HG03575 (cell line): ENCODE data around the gene DNAH17.
"Not testable (repeated sequence)": the region's sequence is repeated elsewhere in the genome, so short reads cannot be mapped to it uniquely, and the experiment has no call there.

ENCODE experiments used
- ATAC-seq: cut with Tn5 transposase; IDR thresholded peaks from one replicate; pipeline ENCODE4 v1.9.1; 2021; ENCODE audit not compliant: unreplicated experiment, insufficient number of reproducible peaks, low FRiP score; ENCODE audit errors: extremely low read depth

The DNAH17 gene

DNA sequence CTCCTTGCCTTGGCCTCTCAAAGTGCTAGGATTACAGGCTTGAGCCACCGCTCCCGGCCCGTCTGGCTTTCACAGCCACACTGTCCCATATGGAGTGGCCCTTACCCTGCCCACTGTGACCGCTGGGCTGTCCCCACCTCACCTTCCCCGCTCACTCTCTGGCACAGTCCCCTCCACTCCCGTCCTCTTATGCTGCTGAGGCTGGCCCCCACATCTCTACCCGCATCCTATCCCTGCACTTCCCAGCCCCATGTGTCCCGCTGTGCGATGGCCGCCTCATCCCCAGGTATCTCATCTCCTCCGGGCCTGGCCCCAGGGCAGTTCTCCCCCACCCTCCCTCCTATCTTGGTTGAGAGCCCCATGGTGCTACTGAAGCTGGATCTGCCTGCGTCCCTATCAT is 105.6 kb downstream of the DNAH17 start:
- ATAC-seq, result no peak

DNA sequence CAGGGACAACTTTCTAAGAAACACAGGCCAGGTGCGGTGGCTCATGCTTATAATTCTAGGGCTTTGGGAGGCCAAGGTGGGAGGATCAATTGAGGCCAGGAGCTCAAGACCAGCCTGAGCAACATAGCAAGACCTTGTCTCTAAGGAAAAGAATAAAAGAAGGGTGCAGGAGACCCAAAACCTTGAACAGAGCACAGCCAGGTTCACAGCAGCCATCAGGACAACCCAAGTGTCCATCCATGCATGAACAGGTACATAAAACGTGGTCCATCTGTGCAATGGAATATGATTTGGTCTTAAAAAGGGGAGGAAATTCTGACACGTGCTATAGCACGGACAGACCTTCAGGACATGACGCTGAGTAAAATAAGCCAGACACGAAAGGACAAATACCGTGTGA is 107.8 kb downstream of the DNAH17 start:
- no peak for ATAC-seq

DNA sequence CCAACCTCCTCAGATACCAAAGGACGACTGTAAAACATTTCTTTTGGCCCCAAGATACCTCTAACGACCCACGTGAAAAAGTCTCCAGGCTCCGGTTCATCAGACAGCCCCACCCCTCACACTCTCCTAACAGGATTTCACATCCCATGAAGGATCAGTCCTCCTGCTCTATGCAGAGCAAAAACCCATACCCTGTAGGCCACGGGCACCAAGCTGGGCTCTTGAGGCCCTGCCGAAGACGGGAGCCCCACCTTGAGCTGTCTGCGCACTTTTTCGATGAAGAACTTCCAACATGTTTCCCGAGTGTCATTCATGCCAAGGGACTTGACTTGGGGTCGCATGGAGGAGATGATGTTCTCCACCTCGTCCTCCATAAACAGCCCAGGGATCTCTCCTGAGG is 108.8 kb downstream of the DNAH17 start:
- no peak for ATAC-seq

GRCh38 chr17:78466786-78467715 is 110.1 kb downstream of the DNAH17 start:
- ATAC-seq, result no peak

DNA sequence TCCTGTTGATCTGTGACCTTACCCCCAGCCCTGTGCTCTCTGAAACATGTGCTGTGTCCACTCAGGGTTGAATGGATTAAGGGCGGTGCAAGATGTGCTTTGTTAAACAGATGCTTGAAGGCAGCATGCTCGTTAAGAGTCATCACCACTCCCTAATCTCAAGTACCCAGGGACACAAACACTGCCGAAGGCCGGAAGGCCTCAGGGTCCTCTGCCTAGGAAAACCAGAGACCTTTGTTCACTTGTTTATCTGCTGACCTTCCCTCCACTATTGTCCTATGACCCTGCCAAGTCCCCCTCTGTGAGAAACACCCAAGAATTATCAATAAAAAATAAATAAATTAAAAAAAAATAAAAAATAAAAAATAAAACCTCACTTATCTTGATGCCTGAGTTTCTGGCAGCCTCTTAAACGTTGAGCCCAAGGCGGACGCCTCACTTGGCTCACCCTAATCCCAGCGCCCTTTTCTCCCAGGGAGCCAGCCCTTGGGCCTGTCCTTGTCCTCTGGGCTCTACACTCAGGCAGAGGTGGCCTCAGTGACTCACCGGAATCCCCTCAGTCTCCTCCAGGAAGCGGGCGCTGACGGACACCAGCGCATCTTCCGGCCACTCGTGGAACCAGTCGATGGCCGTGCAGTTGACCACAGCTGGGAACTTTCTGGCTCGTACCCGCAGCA is 110.9 kb downstream of the DNAH17 start:
- not testable (repeated sequence) for ATAC-seq

DNA sequence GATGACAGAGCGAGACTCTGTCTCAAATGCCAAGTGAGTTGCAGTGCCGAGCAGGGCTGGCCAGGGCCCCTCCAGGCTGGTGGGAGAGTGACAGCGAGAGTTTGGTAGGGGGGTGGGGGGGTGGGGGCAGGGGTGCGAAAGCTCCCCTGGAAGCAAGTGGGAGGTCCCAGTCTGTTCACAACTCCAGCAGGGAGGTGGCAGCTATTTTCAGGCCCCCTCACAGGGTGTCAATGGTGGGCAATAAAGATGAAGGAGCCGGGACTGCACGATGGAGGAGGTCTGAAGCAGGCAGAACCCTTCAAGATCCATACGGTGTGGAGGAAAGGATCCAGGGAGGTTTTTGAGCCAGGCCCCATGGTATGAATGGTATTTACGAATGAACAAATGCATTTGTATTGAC is 115.0 kb downstream of the DNAH17 start:
- ATAC-seq, result no peak

DNA sequence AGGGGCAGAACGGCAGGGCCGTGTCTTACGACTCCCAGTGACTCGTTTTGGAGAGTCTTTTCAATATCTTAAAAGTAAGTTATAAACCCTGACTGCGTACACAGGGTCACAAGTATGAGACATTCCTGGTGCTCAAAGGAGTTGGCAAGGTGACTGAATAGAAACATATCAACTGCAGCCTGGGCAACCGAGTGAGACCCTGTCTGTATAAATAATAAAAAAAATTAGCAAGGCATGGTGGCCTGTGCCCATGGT is 115.5 kb downstream of the DNAH17 start:
- no peak for ATAC-seq

GRCh38 chr17:78460951-78461798 is 116.0 kb downstream of the DNAH17 start:
- ATAC-seq, result no peak

DNA sequence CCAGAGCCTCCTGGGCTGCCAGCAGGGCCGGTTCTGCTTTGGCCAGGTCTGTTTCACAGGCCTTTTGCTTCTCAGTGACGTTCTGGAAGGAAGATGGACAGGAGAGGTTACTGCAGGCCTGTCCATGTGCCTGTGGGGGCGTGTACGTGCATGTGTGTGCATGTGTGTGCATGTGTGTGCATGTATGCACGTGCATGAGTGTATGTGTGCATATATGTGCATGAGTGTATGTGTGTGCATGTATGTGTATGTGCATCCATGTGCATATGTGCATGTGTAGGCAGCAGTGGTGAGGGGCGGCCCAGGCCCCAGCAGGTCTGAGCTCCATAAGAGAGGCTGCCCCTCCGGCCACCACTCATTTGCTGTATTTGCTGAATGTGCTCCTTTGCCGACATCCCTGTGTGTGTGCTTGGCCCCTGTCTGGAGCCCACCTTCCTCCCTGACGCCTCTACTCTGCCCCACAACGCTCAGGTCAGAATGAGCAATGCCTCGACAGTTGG is 117.0 kb downstream of the DNAH17 start:
- ATAC-seq, result no peak

- ATAC-seq, result no peak
Observed at GRCh38 chr17:78459696-78460095, 117.5 kb downstream of the DNAH17 start.

GRCh38 chr17:78458736-78459335 is 118.4 kb downstream of the DNAH17 start:
- ATAC-seq, result no peak

DNA sequence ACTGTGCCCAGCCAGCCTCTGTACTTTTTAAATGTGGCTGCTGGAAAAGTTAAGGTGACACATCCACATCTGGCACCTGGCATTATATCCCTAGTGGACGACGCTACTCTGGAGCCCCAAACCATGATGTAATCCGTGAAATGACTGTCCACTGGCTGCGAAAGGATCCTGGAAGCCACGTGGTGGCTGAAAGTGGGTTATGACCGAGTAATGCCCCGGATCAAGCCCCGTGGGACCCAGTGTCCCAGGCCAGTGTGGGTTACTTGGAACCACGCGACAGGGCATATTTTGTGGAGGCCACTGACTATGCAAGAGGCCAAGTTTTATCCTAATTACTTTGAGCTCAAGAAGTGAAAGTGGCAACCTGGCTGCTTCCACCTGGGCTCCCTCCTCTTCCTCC is 119.1 kb downstream of the DNAH17 start:
- ATAC-seq, result no peak

GRCh38 chr17:78454346-78454745 is 122.8 kb downstream of the DNAH17 start:
- ATAC-seq, result no peak

GRCh38 chr17:78451753-78452152 is 125.4 kb downstream of the DNAH17 start:
- no peak for ATAC-seq

DNA sequence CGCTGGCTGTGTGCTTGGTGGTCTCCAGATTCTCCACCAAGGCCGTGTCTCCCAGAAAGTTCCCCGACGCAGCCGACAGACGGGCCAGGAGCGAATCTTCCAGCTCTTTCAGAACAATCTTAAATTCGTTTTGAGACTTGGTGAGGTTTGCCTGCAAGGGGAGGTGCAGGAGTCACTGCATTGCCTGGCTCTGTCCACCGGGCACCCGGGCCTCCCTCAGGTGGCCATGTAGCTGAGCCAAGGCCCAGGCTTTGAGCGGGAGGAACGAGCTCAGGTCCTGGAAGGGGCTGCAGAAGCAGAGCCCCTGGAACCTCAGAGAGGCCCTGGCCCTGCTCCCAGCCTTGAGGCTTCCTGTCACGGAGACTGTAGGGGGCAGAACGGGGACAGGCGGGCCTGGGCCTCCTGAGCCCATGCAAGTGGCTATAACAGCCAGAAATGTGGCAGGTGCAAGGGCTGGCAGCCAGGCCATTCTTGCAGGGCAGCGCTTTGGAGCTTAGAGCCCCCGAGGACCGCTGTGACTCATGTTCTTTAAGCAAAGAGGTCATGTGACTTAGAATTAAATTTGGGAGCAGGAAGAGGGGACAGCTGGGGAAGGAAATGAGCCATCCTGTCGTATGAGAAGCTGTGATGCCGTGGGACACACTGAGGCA is 126.4 kb downstream of the DNAH17 start:
- no peak for ATAC-seq

DNA sequence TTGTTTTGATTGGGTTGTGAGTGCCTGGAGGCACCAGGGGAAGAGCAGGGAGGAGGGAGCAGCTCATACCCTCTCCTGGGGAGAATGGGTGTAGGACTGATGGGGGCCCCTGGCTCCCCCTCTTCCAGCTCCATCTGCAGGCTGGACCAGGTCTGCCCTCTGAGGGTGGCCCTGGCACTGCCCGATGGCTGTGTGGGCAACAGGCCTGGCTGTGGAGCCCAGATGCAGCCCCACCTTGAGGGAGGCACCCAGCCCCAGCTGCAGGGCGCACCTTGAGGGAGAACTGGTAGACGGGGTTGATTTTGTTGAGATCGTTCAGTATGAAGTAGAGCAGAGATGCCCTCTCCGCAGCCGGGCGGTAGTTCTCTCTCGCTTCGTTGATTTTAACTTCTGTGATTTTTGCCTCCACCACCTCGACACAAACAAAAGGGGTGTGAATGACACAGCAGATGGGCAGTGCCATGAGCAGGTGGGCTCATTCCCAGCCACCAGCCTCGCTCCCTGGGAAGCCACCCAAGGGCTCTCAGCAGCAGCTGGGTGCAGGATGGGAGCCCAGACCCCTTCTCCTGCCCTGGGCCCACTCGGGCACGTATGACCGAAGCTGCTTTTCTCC is 127.1 kb downstream of the DNAH17 start:
- no peak for ATAC-seq

GRCh38 chr17:78448356-78448993 is 128.7 kb downstream of the DNAH17 start:
- no peak for ATAC-seq

DNA sequence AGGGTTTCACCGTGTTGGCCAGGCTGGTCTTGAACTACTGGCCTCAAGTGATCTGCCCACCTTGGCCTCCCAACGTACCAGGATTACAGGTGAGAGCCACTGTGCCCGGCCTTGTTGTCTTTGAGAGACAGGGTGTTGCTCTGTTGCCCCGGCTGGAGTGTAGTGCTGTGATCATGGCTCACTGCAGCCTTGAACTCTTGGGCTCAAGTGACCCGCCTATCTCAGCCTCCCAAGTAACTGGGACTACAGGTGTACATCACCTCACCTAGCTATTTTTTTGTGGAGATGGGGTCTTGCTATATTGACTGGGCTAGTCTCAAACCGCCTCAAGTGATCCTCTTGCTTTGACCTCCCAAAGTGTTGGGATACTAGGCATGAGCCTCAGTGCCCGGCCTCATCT is 130.4 kb downstream of the DNAH17 start:
- no peak for ATAC-seq
